GM06990 (cell line): ENCODE results near the gene YOD1.

ENCODE experiments used
- DNase-seq: peaks from one replicate; pipeline ENCODE4 v3.0.0-alpha.2; 2011; ENCODE audit not compliant: insufficient read length; ENCODE audit errors: extremely low read depth
- H3K27me3 ChIP-seq: replicated peaks from 2 replicates; pipeline ENCODE4 v1.6.0; 2011; ENCODE audit warnings: low read length; ENCODE audit not compliant: control insufficient read depth, insufficient read depth
- H3K36me3 ChIP-seq: 2 replicates; pipeline ENCODE4 v1.5.1; 2011; ENCODE audit warnings: low read length; ENCODE audit not compliant: control insufficient read depth, insufficient read depth
- H3K4me3 ChIP-seq: replicated peaks from 2 replicates; pipeline ENCODE4 v1.5.1; 2011; ENCODE audit warnings: low read depth, mild to moderate bottlenecking, control low read depth, low read length
- TF ChIP-seq, protein P1 (sequence below): IDR thresholded peaks from 2 replicates; pipeline ENCODE4 v1.5.1; 2011; ENCODE audit warnings: low read length, control low read depth, mild to moderate bottlenecking, inconsistent platforms; ENCODE audit not compliant: insufficient read depth, poor library complexity, severe bottlenecking

Gene YOD1

DNA sequence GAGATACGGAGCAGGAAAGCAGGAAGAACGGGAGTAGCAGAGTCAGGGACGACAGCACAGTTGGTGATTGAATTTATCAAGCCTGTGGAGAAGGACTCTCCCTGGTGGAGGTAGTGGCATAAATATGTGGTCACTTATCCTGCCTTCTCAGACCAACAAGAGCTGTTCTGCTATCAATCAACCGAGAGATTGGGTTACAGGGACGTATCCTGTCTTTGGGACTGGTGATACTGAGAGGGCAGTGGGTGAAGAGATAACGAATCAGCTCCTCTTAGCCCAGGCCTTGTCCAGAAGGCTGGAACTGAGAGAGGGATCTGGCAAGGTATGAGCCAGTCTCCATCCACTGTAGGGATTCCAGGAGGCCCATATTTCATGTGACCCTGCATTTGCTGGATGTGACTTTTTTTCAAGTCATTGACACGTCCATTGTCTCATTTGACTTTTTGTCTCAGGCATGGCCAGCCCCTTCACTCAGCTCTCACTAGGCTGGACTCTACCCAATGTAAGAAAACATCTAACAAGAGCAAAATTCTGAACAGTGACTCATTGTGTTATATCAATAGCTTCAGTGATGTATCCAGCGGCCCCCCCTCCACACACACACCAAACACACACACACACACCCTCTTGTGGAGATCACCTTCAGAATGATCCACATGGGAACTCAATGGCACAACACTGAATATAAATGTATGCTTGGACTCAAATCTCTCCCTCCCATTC lies 29.7 kb downstream of the YOD1 start:
- H3K36me3 ChIP-seq, result no peaks in the 10 kb centered on the region
- H3K27me3 ChIP-seq, result no peaks in the 10 kb centered on the region; the same call in none of the 2 replicates
- H3K4me3 ChIP-seq, result no peak overlapping the region
- TF ChIP-seq, protein P1, sequence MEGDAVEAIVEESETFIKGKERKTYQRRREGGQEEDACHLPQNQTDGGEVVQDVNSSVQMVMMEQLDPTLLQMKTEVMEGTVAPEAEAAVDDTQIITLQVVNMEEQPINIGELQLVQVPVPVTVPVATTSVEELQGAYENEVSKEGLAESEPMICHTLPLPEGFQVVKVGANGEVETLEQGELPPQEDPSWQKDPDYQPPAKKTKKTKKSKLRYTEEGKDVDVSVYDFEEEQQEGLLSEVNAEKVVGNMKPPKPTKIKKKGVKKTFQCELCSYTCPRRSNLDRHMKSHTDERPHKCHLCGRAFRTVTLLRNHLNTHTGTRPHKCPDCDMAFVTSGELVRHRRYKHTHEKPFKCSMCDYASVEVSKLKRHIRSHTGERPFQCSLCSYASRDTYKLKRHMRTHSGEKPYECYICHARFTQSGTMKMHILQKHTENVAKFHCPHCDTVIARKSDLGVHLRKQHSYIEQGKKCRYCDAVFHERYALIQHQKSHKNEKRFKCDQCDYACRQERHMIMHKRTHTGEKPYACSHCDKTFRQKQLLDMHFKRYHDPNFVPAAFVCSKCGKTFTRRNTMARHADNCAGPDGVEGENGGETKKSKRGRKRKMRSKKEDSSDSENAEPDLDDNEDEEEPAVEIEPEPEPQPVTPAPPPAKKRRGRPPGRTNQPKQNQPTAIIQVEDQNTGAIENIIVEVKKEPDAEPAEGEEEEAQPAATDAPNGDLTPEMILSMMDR, result no peak
- DNase-seq, result no peak

DNA sequence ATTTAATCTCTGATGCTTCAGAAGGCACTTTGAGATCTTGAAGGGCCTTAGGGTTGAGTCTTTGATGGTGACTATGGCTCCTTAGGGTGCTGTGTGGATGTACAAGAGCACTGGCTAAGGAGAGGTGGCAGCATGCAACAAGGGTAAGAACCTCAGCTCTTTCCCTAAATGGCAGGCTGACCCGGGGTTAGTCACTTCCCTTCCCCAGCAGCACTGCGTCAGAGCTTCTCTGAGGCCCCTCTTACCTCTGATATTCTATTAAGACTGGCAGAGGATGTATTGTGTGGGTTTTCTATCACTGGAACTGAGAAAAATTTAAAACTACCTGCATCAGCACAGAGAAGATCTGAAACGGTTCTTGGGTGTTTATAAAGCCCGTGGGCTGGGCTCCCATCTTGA lies 30.3 kb downstream of the YOD1 start:
- Histone ChIP-seq H3K36me3 (no peaks in the 10 kb centered on the region), H3K27me3 (no peaks in the 10 kb centered on the region; the same call in none of the 2 replicates), H3K4me3 (no peak overlapping the region)
- TF ChIP-seq, protein P1, result no peak
- no peak for DNase-seq

DNA sequence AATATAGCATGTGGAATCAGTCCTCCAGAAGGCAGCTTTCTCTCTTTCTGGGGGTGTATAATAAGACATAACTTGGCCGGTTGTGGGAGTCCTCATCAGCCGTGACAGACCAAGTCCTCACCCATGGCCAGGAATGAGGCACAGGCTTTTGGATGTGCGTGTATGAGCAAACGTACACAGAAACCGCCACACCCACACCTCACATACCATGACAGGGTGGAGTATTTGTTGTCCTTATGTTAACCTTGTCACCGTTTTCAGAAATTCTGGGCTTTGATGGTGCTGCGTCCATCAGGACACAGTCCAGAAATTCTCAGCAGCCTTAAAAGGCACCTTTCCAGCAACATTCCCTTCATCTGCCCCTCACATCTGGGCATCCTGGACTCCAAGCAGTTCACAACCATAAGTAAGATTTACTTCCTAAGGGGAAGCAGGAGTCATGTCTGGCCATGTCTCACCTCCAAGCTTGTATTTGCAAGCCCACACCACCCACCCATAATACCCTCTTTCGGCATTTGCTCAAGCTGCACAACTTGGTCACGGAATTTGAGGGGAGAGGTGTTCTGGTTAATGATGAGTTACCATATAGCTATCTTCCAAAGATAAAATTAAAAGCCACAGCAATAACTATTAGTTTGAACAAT lies 30.8 kb downstream of the YOD1 start:
- no peak overlapping the region for H3K4me3 ChIP-seq
- H3K36me3 ChIP-seq, result no peaks in the 10 kb centered on the region
- no peaks in the 10 kb centered on the region; the same call in none of the 2 replicates for H3K27me3 ChIP-seq
- DNase-seq, result no peak
- TF ChIP-seq, protein P1, result no peak

DNA sequence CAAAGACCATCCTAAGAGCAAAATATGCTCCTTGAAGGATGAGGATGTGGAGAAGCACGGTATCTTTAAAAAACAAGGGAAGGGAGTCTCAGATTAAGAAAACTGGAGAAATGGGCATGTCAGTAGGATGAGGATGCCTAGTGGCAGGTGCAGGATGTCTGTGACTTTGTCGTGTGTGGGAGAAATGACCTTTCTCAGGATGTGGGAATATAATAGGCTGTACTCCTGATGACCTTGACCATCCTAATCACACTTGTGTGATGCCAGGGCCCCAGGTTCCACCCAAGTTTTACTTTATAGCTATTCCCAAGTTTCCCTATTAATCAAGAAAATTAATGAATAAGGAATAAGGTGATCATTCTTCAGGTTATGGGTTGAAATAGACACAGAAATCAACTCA lies 31.3 kb downstream of the YOD1 start:
- Histone ChIP-seq H3K4me3 (no peak overlapping the region), H3K36me3 (no peaks in the 10 kb centered on the region), H3K27me3 (no peaks in the 10 kb centered on the region; the same call in none of the 2 replicates)
- no peak for DNase-seq
- TF ChIP-seq, protein P1, result no peak

DNA sequence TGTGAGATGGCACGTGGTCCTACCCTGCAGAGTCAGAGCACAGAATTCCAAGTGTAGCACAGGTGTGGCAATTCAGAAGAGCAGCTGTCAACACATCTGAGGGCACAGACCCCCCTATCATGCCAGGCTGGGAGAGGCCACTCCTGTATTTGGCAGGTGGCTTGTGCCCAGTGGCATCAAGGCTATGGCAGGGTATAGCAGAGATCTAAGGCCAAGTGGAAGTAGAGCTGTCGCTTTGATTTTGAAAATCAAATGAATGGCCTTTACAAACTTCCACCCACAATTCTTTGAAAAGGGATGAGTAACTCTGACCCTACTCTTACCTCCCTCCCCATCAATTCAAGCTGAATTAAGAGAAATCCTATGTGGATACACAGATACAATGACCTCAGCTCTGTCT lies 31.8 kb downstream of the YOD1 start:
- DNase-seq, result no peak
- H3K4me3 ChIP-seq, result no peak overlapping the region
- TF ChIP-seq, protein P1, result no peak
- H3K27me3 ChIP-seq, result no peaks in the 10 kb centered on the region; the same call in none of the 2 replicates
- no peaks in the 10 kb centered on the region for H3K36me3 ChIP-seq
